VCaP (cell line): ENCODE data around the gene DNAAF3.
A peak's percentile ranks its signal among the peaks of the same experiment; 100 is the strongest.

Experiments used
- H3K27ac ChIP-seq: fragments of 450-650 bp; 2 replicates; pipeline ENCODE4 v1.5.1; 2017
- CTCF ChIP-seq: fragments of 450-650 bp; conservative IDR thresholded peaks from 2 replicates; pipeline ENCODE4 v1.5.1; 2017; ENCODE audit warnings: mild to moderate bottlenecking, moderate library complexity

The DNAAF3 gene

GRCh38 chr19:55132453-55133129 is 33.8 kb downstream of the DNAAF3 start:
- H3K27ac ChIP-seq = no peak overlapping the region
- no peak for TF ChIP-seq CTCF

- no peak for TF ChIP-seq CTCF
- no peak overlapping the region for H3K27ac ChIP-seq
Measured at GRCh38 chr19:55131421-55131820, 35.0 kb downstream of the DNAAF3 start.

- TF ChIP-seq CTCF = no peak
- H3K27ac ChIP-seq = no peak overlapping the region
Measured at GRCh38 chr19:55119053-55119452, 47.4 kb downstream of the DNAAF3 start.

GRCh38 chr19:55118401-55118991 is 47.9 kb downstream of the DNAAF3 start:
- TF ChIP-seq CTCF = no peak
- peak overlapping the region; percentile 86 for H3K27ac ChIP-seq

GRCh38 chr19:55117663-55118391 is 48.6 kb downstream of the DNAAF3 start:
- peak overlapping the region; percentile 86 for H3K27ac ChIP-seq
- no peak for TF ChIP-seq CTCF

GRCh38 chr19:55116859-55117662 is 49.4 kb downstream of the DNAAF3 start, which contains the start of gene PPP1R12C:
Gene PPP1R12C (minus strand): TSS chr19:55117637. CDS start chr19:55117543, 94 bp downstream.
- no peak for TF ChIP-seq CTCF
- peak within 1 kb of the TSS; percentile 86 for H3K27ac ChIP-seq
